GDM1 (cell line): Measurements from ENCODE around the gene DOC2B.
A peak's percentile ranks its signal among the peaks of the same experiment; 100 is the strongest.
"Not testable (repeated sequence)": the region's sequence is repeated elsewhere in the genome, so short reads cannot be mapped to it uniquely, and the experiment has no call there.

Source experiments
- DNase-seq: peaks from one replicate; lab custom pipeline; 2025; lab: John Stamatoyannopoulos, UW

DOC2B gene

GRCh38 chr17:189444-189843 is 8.0 kb upstream of the DOC2B start:
- DNase-seq = no peak

- no peak for DNase-seq
Measured at GRCh38 chr17:187130-187529, 5.7 kb upstream of the DOC2B start.

GRCh38 chr17:185445-186138 is 4.1 kb upstream of the DOC2B start:
- DNase-seq = no peak

GRCh38 chr17:183021-183420 is 1.6 kb upstream of the DOC2B start:
- no peak for DNase-seq

GRCh38 chr17:182050-182751 is 751 bp upstream of the DOC2B start:
- DNase-seq = no peak

- no peak for DNase-seq
Measured at GRCh38 chr17:180381-181244, 837 bp downstream of the DOC2B start.

- DNase-seq = no peak
Measured at GRCh38 chr17:179781-180380, 1.6 kb downstream of the DOC2B start.

GRCh38 chr17:179066-179432 is 2.4 kb downstream of the DOC2B start:
- no peak for DNase-seq

GRCh38 chr17:178292-179065 is 3.0 kb downstream of the DOC2B start:
- DNase-seq = no peak

- DNase-seq = no peak
Measured at GRCh38 chr17:177762-178161, 3.7 kb downstream of the DOC2B start.

GRCh38 chr17:177155-177554 is 4.3 kb downstream of the DOC2B start:
- DNase-seq = no peak

- no peak for DNase-seq
Measured at GRCh38 chr17:173166-173911, 8.1 kb downstream of the DOC2B start.

- no peak for DNase-seq
Measured at GRCh38 chr17:172401-172800, 9.0 kb downstream of the DOC2B start.

GRCh38 chr17:171871-172270 is 9.6 kb downstream of the DOC2B start:
- no peak for DNase-seq

GRCh38 chr17:170130-170670 is 11.2 kb downstream of the DOC2B start:
- no peak for DNase-seq

- DNase-seq = not testable (repeated sequence)
Measured at GRCh38 chr17:168614-169013, 12.8 kb downstream of the DOC2B start.

GRCh38 chr17:165939-166338 is 15.5 kb downstream of the DOC2B start:
- no peak for DNase-seq

- peak; percentile 33 for DNase-seq
Measured at GRCh38 chr17:164303-165235, 16.9 kb downstream of the DOC2B start.

- DNase-seq = no peak
Measured at GRCh38 chr17:163514-164098, 17.8 kb downstream of the DOC2B start.
